ENCODE results near the gene SMARCD3. TPM values are rescaled to one million over a fixed set of nuclear protein-coding genes. Genes with fewer than 3 reads are reported as not detected.

The SMARCD3 gene
- total RNA-seq, 1 experiment from 2014 or later, result 27.8 TPM

GRCh38 chr7:151231080-151231479 is 17.4 kb downstream of the SMARCD3 start:
- intact Hi-C loops (cut with micrococcal nuclease; ENCODE audit: unreplicated experiment), result no loop called here
- Histone ChIP-seq H3K27me3 (ENCODE audit: control insufficient read depth, insufficient read depth, low read length) (no peaks in the 10 kb centered on the region), H3K4me1 (ENCODE audit: control insufficient read depth, insufficient read depth, low read length) (peaks cover 20% of the 10 kb centered on the region), H3K36me3 (ENCODE audit: control insufficient read depth, insufficient read depth, low read length) (peaks cover 4% of the 10 kb centered on the region; the same call in 1 of the 2 replicates), H3K4me3 (ENCODE audit: low read depth in 2 of 2, low read length in 2 of 2) (no peak overlapping the region), H3K9me3 (ENCODE audit: control insufficient read depth, insufficient read depth, low read depth, low read length) (no peaks in the 10 kb centered on the region), H3K27ac (ENCODE audit: low read length) (no peak overlapping the region)
- ATAC-seq (no peak), DNase-seq (ENCODE audit: low read depth, low spot score) (no peak)
- CTCF ChIA-PET, result interaction anchor here (0.6 kb wide), 1 partner anchor 61 kb away, joined by 4 read pairs; no protein-coding TSS in a partner anchor
- POLR2A ChIA-PET, result no interaction called here
- in situ Hi-C loops (cut with HindIII; ENCODE audit: low pct_unique_long_range_greater_than_20kb, low sequenced_read_pairs), result no loop called here
- no peak for TF ChIP-seq TCF7L2 (IDR thresholded peaks at IDR 0.05; ENCODE audit: low read depth, low read length)
- no peak for TF ChIP-seq POLR2AphosphoS5 (IDR thresholded peaks at IDR 0.05; ENCODE audit: low read depth, low read length)
- TF ChIP-seq SIN3A (IDR thresholded peaks at IDR 0.05; ENCODE audit: borderline replicate concordance, insufficient read depth, low read depth, low read length), result no peak
- TF ChIP-seq, protein P1, sequence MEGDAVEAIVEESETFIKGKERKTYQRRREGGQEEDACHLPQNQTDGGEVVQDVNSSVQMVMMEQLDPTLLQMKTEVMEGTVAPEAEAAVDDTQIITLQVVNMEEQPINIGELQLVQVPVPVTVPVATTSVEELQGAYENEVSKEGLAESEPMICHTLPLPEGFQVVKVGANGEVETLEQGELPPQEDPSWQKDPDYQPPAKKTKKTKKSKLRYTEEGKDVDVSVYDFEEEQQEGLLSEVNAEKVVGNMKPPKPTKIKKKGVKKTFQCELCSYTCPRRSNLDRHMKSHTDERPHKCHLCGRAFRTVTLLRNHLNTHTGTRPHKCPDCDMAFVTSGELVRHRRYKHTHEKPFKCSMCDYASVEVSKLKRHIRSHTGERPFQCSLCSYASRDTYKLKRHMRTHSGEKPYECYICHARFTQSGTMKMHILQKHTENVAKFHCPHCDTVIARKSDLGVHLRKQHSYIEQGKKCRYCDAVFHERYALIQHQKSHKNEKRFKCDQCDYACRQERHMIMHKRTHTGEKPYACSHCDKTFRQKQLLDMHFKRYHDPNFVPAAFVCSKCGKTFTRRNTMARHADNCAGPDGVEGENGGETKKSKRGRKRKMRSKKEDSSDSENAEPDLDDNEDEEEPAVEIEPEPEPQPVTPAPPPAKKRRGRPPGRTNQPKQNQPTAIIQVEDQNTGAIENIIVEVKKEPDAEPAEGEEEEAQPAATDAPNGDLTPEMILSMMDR (IDR thresholded peaks at IDR 0.05), result no peak
- TF ChIP-seq, protein P2, sequence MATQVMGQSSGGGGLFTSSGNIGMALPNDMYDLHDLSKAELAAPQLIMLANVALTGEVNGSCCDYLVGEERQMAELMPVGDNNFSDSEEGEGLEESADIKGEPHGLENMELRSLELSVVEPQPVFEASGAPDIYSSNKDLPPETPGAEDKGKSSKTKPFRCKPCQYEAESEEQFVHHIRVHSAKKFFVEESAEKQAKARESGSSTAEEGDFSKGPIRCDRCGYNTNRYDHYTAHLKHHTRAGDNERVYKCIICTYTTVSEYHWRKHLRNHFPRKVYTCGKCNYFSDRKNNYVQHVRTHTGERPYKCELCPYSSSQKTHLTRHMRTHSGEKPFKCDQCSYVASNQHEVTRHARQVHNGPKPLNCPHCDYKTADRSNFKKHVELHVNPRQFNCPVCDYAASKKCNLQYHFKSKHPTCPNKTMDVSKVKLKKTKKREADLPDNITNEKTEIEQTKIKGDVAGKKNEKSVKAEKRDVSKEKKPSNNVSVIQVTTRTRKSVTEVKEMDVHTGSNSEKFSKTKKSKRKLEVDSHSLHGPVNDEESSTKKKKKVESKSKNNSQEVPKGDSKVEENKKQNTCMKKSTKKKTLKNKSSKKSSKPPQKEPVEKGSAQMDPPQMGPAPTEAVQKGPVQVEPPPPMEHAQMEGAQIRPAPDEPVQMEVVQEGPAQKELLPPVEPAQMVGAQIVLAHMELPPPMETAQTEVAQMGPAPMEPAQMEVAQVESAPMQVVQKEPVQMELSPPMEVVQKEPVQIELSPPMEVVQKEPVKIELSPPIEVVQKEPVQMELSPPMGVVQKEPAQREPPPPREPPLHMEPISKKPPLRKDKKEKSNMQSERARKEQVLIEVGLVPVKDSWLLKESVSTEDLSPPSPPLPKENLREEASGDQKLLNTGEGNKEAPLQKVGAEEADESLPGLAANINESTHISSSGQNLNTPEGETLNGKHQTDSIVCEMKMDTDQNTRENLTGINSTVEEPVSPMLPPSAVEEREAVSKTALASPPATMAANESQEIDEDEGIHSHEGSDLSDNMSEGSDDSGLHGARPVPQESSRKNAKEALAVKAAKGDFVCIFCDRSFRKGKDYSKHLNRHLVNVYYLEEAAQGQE (IDR thresholded peaks at IDR 0.05; ENCODE audit: insufficient read depth in 1 of 2, low read depth in 2 of 2, low read length in 1 of 2), result no peak
- BruUV-seq (replicated peaks), result no TSS peak

GRCh38 chr7:151229249-151229648 is 19.2 kb downstream of the SMARCD3 start:
- in situ Hi-C loops (cut with HindIII; ENCODE audit: low pct_unique_long_range_greater_than_20kb, low sequenced_read_pairs), result no loop called here
- intact Hi-C loops (cut with micrococcal nuclease; ENCODE audit: unreplicated experiment), result no loop called here
- CTCF ChIA-PET, result no interaction called here

More at GRCh38 chr7:151229249-151229648, 19.2 kb downstream of the SMARCD3 start:
- H3K27me3 ChIP-seq (ENCODE audit: control insufficient read depth, insufficient read depth, low read length), result no peaks in the 10 kb centered on the region
- H3K36me3 ChIP-seq (ENCODE audit: control insufficient read depth, insufficient read depth, low read length), result peaks cover 10% of the 10 kb centered on the region; the same call in 1 of the 2 replicates
- BruUV-seq (replicated peaks), result no TSS peak
- ATAC-seq (no peak), DNase-seq (ENCODE audit: low read depth, low spot score) (no peak)
- no peaks in the 10 kb centered on the region for H3K9me3 ChIP-seq (ENCODE audit: control insufficient read depth, insufficient read depth, low read depth, low read length)
- TF ChIP-seq TCF7L2 (IDR thresholded peaks at IDR 0.05; ENCODE audit: low read depth, low read length) (no peak), POLR2AphosphoS5 (IDR thresholded peaks at IDR 0.05; ENCODE audit: low read depth, low read length) (no peak), SIN3A (IDR thresholded peaks at IDR 0.05; ENCODE audit: borderline replicate concordance, insufficient read depth, low read depth, low read length) (no peak)
- TF ChIP-seq, protein P1 (IDR thresholded peaks at IDR 0.05), result no peak
- TF ChIP-seq, protein P2 (IDR thresholded peaks at IDR 0.05; ENCODE audit: insufficient read depth in 1 of 2, low read depth in 2 of 2, low read length in 1 of 2), result no peak
- POLR2A ChIA-PET, result interaction anchor here (0.6 kb wide), 1 partner anchor 10 kb away, joined by 3 read pairs; no protein-coding TSS in a partner anchor
- H3K4me3 ChIP-seq (ENCODE audit: low read depth in 2 of 2, low read length in 2 of 2), result no peak overlapping the region
- H3K4me1 ChIP-seq (ENCODE audit: control insufficient read depth, insufficient read depth, low read length), result peaks cover 29% of the 10 kb centered on the region
- no peak overlapping the region for H3K27ac ChIP-seq (ENCODE audit: low read length)

Data from Panc1 (cell line).